ENCODE results near the gene SEMA5B.

SEMA5B gene

DNA sequence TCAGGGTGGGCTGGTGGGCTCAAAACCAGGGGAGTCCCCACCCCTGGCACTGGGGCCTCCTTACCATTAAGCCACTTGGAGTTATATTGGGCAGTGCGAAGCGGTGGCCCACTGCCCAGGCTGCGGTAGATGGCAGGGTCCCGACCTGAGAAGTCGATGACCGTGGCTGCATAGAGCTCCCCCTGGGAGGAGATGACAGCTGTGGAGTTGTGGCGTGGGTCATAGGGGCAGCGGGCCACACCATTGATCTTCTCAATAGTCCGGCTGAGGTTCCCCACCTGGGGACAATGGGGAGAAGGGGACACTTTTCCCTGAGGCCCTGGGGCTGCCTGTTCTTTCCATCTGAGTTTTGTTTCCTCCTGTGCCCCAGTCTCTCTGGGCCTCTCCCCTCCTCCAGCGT lies 99.8 kb downstream of the SEMA5B start:
- in situ Hi-C loops (cut with HindIII; ENCODE audit: low pct_ligation_motif_present, low sequenced_read_pairs): no loop called here
- H3K27me3 ChIP-seq (replicated peaks): peaks cover 3% of the 10 kb centered on the region
- no peaks in the 10 kb centered on the region for H3K36me3 ChIP-seq (replicated peaks)
- DNase-seq: no peak
- H3K27ac ChIP-seq: no peak overlapping the region
- H3K4me3 ChIP-seq (ENCODE audit: low read depth, low read length): no peak overlapping the region
- TF ChIP-seq, protein P1, sequence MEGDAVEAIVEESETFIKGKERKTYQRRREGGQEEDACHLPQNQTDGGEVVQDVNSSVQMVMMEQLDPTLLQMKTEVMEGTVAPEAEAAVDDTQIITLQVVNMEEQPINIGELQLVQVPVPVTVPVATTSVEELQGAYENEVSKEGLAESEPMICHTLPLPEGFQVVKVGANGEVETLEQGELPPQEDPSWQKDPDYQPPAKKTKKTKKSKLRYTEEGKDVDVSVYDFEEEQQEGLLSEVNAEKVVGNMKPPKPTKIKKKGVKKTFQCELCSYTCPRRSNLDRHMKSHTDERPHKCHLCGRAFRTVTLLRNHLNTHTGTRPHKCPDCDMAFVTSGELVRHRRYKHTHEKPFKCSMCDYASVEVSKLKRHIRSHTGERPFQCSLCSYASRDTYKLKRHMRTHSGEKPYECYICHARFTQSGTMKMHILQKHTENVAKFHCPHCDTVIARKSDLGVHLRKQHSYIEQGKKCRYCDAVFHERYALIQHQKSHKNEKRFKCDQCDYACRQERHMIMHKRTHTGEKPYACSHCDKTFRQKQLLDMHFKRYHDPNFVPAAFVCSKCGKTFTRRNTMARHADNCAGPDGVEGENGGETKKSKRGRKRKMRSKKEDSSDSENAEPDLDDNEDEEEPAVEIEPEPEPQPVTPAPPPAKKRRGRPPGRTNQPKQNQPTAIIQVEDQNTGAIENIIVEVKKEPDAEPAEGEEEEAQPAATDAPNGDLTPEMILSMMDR (IDR thresholded peaks at IDR 0.05; ENCODE audit: low read depth, low read length, missing control alignments): no peak

DNA sequence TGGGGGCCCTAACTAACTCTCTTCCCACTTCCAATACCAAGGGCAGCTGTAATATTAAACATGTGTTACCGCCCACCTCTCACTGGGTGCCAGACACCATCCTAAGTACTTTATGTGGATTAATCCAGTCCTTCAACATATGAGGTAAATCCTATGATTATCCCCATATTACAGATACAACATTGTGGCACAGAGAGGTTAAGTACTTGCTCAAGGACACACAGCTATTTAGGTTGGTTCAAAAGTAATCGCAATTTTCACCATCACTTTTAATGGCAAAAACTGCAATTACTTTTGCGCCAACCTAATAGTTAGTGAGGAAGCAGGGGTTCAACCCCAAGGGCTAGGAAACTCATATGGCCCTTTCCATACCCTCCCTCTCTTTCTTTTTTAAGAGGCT lies 100.8 kb downstream of the SEMA5B start:
- peaks cover 7% of the 10 kb centered on the region for H3K27me3 ChIP-seq (replicated peaks)
- TF ChIP-seq, protein P1 (IDR thresholded peaks at IDR 0.05; ENCODE audit: low read depth, low read length, missing control alignments): no peak
- H3K27ac ChIP-seq: no peak overlapping the region
- no peak overlapping the region for H3K4me3 ChIP-seq (ENCODE audit: low read depth, low read length)
- H3K36me3 ChIP-seq (replicated peaks): no peaks in the 10 kb centered on the region
- in situ Hi-C loops (cut with HindIII; ENCODE audit: low pct_ligation_motif_present, low sequenced_read_pairs): no loop called here
- no peak for DNase-seq

DNA sequence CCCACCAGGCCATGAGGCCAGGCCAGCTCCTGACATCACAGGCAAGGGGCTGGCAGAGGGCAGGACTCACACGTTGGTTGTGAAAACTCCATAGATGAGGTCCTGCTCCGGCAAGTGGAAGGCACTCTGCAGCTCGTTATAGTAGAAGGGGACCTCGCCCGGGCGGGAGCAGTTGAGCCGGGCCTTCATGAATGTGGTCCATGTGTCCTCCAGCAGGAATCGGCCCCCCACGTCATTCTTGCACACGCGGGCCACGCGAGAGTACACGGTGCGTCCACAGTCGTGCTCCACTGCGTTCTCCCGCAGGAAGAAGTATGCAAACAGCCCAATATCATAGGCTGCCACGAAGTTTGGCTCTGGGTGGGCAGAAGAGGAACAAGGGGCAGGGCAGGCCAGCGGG lies 101.2 kb downstream of the SEMA5B start:
- H3K36me3 ChIP-seq (replicated peaks): no peaks in the 10 kb centered on the region
- H3K27ac ChIP-seq: no peak overlapping the region
- H3K27me3 ChIP-seq (replicated peaks): peaks cover 7% of the 10 kb centered on the region
- no peak for DNase-seq
- no peak overlapping the region for H3K4me3 ChIP-seq (ENCODE audit: low read depth, low read length)
- in situ Hi-C loops (cut with HindIII; ENCODE audit: low pct_ligation_motif_present, low sequenced_read_pairs): no loop called here
- TF ChIP-seq, protein P1 (IDR thresholded peaks at IDR 0.05; ENCODE audit: low read depth, low read length, missing control alignments): no peak

DNA sequence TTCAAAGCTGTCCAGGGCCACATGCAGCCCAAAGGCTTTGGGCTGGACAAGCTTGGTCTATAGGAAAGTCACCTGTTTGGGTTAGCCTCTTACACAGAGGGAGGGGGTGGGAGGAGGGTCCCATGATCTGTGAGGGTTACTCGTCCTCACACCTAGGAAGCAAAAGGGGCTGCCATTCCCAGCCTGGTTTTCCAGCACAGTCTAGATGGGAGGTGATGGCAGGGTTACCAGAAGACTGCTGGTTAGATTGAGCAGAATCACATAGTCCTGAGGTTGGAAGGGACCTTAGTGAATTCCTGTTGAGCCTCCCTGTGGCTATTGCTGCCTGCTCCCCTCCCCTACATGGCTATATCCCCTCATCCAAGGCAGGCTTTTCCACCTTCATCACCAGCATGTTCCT lies 101.8 kb downstream of the SEMA5B start:
- Histone ChIP-seq H3K36me3 (replicated peaks) (no peaks in the 10 kb centered on the region), H3K27me3 (replicated peaks) (peaks cover 7% of the 10 kb centered on the region), H3K4me3 (ENCODE audit: low read depth, low read length) (no peak overlapping the region), H3K27ac (no peak overlapping the region)
- DNase-seq: no peak
- TF ChIP-seq, protein P1 (IDR thresholded peaks at IDR 0.05; ENCODE audit: low read depth, low read length, missing control alignments): no peak
- in situ Hi-C loops (cut with HindIII; ENCODE audit: low pct_ligation_motif_present, low sequenced_read_pairs): no loop called here

DNA sequence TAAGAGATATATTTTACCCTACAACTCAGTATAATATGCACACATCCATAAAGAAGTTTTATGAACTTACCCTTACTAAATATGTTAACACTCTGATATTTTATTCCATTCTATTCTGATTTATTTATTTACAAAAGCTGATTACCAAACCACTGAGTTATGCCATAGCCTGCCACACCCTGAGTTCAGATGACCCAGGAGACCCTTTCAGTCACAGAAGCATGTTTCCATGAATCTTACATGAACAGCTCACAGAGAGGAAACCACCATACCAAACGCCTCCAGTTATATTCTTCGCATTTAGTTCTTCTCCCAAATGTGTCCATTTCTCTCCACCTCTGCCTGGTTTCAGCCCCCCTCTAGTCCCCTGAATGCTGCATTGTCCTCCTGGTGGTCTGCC lies 103.5 kb downstream of the SEMA5B start:
- no peaks in the 10 kb centered on the region for H3K36me3 ChIP-seq (replicated peaks)
- TF ChIP-seq, protein P1 (IDR thresholded peaks at IDR 0.05; ENCODE audit: low read depth, low read length, missing control alignments): no peak
- DNase-seq: no peak
- H3K27me3 ChIP-seq (replicated peaks): peaks cover 7% of the 10 kb centered on the region
- H3K4me3 ChIP-seq (ENCODE audit: low read depth, low read length): no peak overlapping the region
- in situ Hi-C loops (cut with HindIII; ENCODE audit: low pct_ligation_motif_present, low sequenced_read_pairs): no loop called here
- H3K27ac ChIP-seq: no peak overlapping the region

DNA sequence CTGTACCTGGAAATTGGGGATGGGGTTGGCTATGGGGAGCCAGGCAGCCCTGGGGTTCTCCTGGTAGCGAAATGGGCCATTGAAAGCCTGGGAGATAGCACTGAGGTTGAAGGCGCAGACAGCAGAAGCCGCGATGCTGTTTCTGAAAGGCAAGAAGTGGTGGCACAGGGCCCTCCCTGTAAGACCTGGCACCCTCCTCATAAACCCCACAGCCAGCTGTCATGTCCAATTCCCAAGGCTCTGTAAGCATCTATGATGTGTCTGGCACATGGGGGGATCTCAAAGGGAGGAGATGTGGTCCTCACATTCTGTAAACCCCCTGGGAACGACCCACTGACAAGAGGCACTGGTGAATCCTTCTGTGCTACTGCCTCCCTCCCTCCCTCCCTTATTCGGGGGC lies 104.0 kb downstream of the SEMA5B start:
- H3K27ac ChIP-seq: no peak overlapping the region
- no peak overlapping the region for H3K4me3 ChIP-seq (ENCODE audit: low read depth, low read length)
- no peaks in the 10 kb centered on the region for H3K36me3 ChIP-seq (replicated peaks)
- no peak for DNase-seq
- in situ Hi-C loops (cut with HindIII; ENCODE audit: low pct_ligation_motif_present, low sequenced_read_pairs): no loop called here
- H3K27me3 ChIP-seq (replicated peaks): peaks cover 7% of the 10 kb centered on the region
- TF ChIP-seq, protein P1 (IDR thresholded peaks at IDR 0.05; ENCODE audit: low read depth, low read length, missing control alignments): no peak

All from brain microvascular endothelial cell (primary cell).